Esophagus squamous epithelium (tissue), 5 donors: ENCODE measurements around the gene STXBP4. TPM values are rescaled to one million over a fixed set of nuclear protein-coding genes. Genes with fewer than 3 reads are reported as not detected.
"Not testable (repeated sequence)": the region's sequence is repeated elsewhere in the genome, so short reads cannot be mapped to it uniquely, and the experiment has no call there.

Experiments used
- DNase-seq: peaks from one replicate; lab custom pipeline; 2025; lab: John Stamatoyannopoulos, UW
- H3K27ac ChIP-seq, 4 donors: fragments of 200-600 bp; sonication (generic); one replicate each; pipeline ENCODE4 v1.5.1; 2016 to 2019; ENCODE audit warnings: mild to moderate bottlenecking in 1 of 4
- H3K27me3 ChIP-seq, 4 donors: fragments of 200-600 bp; sonication (generic); 1 replicate in 3 of 4; 2 replicates in 1 of 4; pipeline versions ENCODE4 v1.5.1 to v1.6.0; 2017 to 2021; ENCODE audit warnings: antibody characterized with exemption in 1 of 4
- H3K36me3 ChIP-seq, 3 donors: fragments of 200-600 bp; sonication (generic); one replicate each; pipeline ENCODE4 v1.5.1; 2016 to 2019
- H3K4me1 ChIP-seq, 3 donors: fragments of 200-600 bp; sonication (generic); one replicate each; pipeline ENCODE4 v1.5.1; 2017 to 2019
- H3K4me3 ChIP-seq, 4 donors: fragments of 200-600 bp; sonication (generic); 1 replicate in 3 of 4; 2 replicates in 1 of 4; pipeline ENCODE4 v1.5.1; 2016 to 2019; ENCODE audit warnings: mild to moderate bottlenecking in 2 of 4, moderate library complexity in 1 of 4
- H3K9me3 ChIP-seq, 3 donors: fragments of 200-600 bp; sonication (generic); one replicate each; pipeline ENCODE4 v1.5.1; 2016 to 2019
- CTCF ChIP-seq, 6 experiments: fragments of 450-650 bp in 4 of 6; fragments of 200-600 bp in 2 of 6; sonication (generic) in 2 of 6; IDR thresholded peaks; one replicate each; pipeline ENCODE4 v1.5.1; 2016 to 2019; ENCODE audit warnings: antibody characterized with exemption in 6 of 6, mild to moderate bottlenecking in 4 of 6, moderate library complexity in 4 of 6
- POLR2A ChIP-seq, 4 donors: fragments of 450-650 bp; IDR thresholded peaks; one replicate each; pipeline ENCODE4 v1.6.1; 2017; ENCODE audit warnings: antibody characterized with exemption in 4 of 4, mild to moderate bottlenecking in 4 of 4, moderate library complexity in 3 of 4
- WGBS, 2 donors: methylation state at CpG; one replicate each; pipeline ENCODE4 v1.1.5; 2018; 5-methylcytosine and 5-hydroxymethylcytosine counted together
- intact Hi-C: fragments of 100-400 bp; cut with DNase I; formaldehyde crosslinking; loops from one replicate; pipeline ENCODE4 v1.15.0; 2022
- total RNA-seq, 4 donors: library from RNA; depleted of rRNA; stranded (reverse); fragments of >200 nt; gene quantifications; one replicate each; pipeline ENCODE4 v1.1.0, GENCODE V29; 2016
- donor health status: DM: yes; HTN: yes; CAD: no.

The STXBP4 gene
- total RNA-seq, 4 donors from 2014 or later = 0.61 to 23.5 (median 13.3) TPM

DNA sequence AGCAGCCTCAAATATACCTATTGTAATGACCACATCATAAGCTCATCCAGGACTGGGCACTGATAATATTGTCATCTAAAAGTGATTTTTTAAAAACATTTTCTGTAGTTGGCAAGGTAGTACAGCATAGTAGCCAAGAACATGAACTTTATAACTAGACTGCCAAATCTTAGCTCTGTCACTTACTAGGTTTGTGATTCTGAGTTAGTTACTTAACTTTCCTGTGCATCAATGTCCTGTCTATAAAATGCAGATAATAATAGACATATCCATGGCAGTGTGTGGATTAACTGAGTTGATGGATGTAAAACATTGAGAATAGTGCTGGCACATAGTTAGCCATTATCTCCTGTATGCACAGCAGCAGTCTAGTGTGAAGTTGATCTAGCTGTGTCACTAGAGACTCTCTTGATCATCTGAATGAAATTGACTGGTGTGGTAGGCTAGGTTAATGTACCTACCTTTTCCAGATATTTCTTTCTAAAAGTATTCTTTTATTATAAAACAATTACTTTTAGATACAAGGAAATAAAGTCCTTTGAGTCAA, 101.5 kb downstream of the STXBP4 start:
- intact Hi-C loops = no loop called here

DNA sequence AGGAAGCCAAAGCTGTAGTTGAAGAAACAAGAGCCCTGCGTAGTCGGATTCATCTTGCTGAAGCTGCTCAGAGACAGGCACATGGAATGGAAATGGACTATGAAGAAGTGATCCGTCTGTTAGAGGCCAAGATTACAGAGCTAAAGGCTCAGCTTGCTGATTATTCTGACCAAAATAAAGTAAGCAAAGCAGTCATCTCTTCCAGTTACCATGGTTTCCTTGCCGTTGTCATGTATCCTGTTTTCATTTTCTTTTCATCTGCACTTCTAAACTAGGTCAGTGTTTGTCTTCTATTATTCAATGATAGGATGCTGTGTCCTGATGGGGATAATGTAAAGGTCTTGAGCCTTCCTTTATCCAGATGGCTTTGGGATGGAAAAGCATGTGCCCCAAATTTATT, 104.3 kb downstream of the STXBP4 start:
- no peak for TF ChIP-seq CTCF (IDR thresholded peaks at IDR 0.05)
- peak in 1 of 4 donors; percentile 13 for TF ChIP-seq POLR2A (IDR thresholded peaks at IDR 0.05)
- H3K27ac ChIP-seq = no peak overlapping the region

More for the DNA sequence above, 101.5 kb downstream of the STXBP4 start:
- Histone ChIP-seq H3K4me3 (no peak overlapping the region), H3K27me3 (no peaks in the 10 kb centered on the region), H3K4me1 (no peaks in the 10 kb centered on the region), H3K9me3 (no peaks in the 10 kb centered on the region), H3K27ac (no peak overlapping the region), H3K36me3 (no peaks in the 10 kb centered on the region)
- TF ChIP-seq POLR2A (IDR thresholded peaks at IDR 0.05) = no peak
- TF ChIP-seq CTCF (IDR thresholded peaks at IDR 0.05) = no peak
- DNase-seq = no peak

GRCh38 chr17:55073467-55073866, 104.9 kb downstream of the STXBP4 start:
- H3K9me3 ChIP-seq, H3K36me3 ChIP-seq, H3K4me3 ChIP-seq, intact Hi-C loops, H3K27ac ChIP-seq, H3K4me1 ChIP-seq, H3K27me3 ChIP-seq, DNase-seq: not testable (repeated sequence)
- WGBS, 2 donors = 85 to 92% methylated on average over 4 of the region's 4 CpGs

More for the DNA sequence above, 104.3 kb downstream of the STXBP4 start:
- Histone ChIP-seq H3K27me3 (no peaks in the 10 kb centered on the region), H3K4me1 (no peaks in the 10 kb centered on the region), H3K36me3 (peaks cover 0 to under 1% (median 0%) of the 10 kb centered on the region in 3 donors), H3K9me3 (no peaks in the 10 kb centered on the region), H3K4me3 (no peak overlapping the region)
- WGBS, 2 donors = 60 to 69% methylated on average over 4 of the region's 4 CpGs
- intact Hi-C loops = no loop called here
- DNase-seq = no peak

- H3K4me1 ChIP-seq = no peaks in the 10 kb centered on the region
- H3K27me3 ChIP-seq = no peaks in the 10 kb centered on the region
- no peaks in the 10 kb centered on the region for H3K9me3 ChIP-seq
- no peak overlapping the region for H3K4me3 ChIP-seq
- peaks cover 0 to 45% (median 0%) of the 10 kb centered on the region in 3 donors for H3K36me3 ChIP-seq
- 95 to 100% methylated on average over 1 of the region's 1 CpG for WGBS, 2 donors
- TF ChIP-seq POLR2A (IDR thresholded peaks at IDR 0.05) = no peak
- TF ChIP-seq CTCF (IDR thresholded peaks at IDR 0.05) = no peak
- no peak overlapping the region for H3K27ac ChIP-seq
- intact Hi-C loops = no loop called here
- no peak for DNase-seq
Measured at GRCh38 chr17:55081559-55081958, 113.0 kb downstream of the STXBP4 start.

DNA sequence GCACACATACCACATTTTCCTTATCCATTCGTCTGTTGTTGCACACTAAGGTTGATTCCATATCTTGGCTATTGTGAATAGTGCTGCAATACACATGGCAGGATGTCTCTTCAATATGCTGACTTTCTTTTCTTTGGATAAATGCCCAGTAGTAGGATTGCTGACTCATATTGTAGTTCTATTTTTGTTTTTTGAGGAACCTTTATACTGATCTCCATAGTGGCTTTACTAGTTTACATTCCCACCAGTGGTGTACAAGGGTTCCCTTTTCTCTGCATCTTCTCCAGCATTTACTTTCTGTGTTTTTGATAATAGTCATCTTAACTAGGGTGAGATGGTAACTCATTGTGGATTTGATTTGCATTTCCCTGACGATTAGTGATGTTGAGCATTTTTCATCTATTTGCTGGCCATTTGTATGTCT, 118.1 kb downstream of the STXBP4 start:
- TF ChIP-seq CTCF (IDR thresholded peaks at IDR 0.05) (no peak), POLR2A (IDR thresholded peaks at IDR 0.05) (no peak)
- Histone ChIP-seq H3K36me3 (peaks cover 0 to 22% (median 0%) of the 10 kb centered on the region in 3 donors), H3K27me3 (no peaks in the 10 kb centered on the region), H3K4me3 (no peak overlapping the region), H3K27ac (no peak overlapping the region), H3K4me1 (peaks cover 0 to 20% (median 0%) of the 10 kb centered on the region in 3 donors), H3K9me3 (peaks cover 0 to 3% (median 0%) of the 10 kb centered on the region in 3 donors)
- DNase-seq = no peak
- 40 to 58% methylated on average over 2 of the region's 2 CpGs for WGBS, 2 donors
- intact Hi-C loops = no loop called here
